Loucy (cell line): ENCODE data around the gene FXYD6.

Source experiments
- EZH2phosphoT487 ChIP-seq: fragments of 200-600 bp; IDR thresholded peaks from 2 replicates; pipeline ENCODE4 v1.6.1; 2018; ENCODE audit warnings: antibody characterized with exemption, mild to moderate bottlenecking, moderate library complexity, borderline replicate concordance
- TF ChIP-seq, protein P1 (sequence below): fragments of 200-600 bp; sonication (generic); conservative IDR thresholded peaks from 2 replicates; pipeline ENCODE4 v1.5.1; 2014; ENCODE audit warnings: mild to moderate bottlenecking, antibody characterized with exemption, low read length

GRCh38 chr11:117842131-117842941 is 34.1 kb downstream of the FXYD6 start:
- TF ChIP-seq, protein P1, sequence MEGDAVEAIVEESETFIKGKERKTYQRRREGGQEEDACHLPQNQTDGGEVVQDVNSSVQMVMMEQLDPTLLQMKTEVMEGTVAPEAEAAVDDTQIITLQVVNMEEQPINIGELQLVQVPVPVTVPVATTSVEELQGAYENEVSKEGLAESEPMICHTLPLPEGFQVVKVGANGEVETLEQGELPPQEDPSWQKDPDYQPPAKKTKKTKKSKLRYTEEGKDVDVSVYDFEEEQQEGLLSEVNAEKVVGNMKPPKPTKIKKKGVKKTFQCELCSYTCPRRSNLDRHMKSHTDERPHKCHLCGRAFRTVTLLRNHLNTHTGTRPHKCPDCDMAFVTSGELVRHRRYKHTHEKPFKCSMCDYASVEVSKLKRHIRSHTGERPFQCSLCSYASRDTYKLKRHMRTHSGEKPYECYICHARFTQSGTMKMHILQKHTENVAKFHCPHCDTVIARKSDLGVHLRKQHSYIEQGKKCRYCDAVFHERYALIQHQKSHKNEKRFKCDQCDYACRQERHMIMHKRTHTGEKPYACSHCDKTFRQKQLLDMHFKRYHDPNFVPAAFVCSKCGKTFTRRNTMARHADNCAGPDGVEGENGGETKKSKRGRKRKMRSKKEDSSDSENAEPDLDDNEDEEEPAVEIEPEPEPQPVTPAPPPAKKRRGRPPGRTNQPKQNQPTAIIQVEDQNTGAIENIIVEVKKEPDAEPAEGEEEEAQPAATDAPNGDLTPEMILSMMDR: no peak
- no peak for TF ChIP-seq EZH2phosphoT487
